HG03196 (cell line): ENCODE data around the gene FBXO33.

Experiments
- ATAC-seq: cut with Tn5 transposase; IDR thresholded peaks from one replicate; pipeline ENCODE4 v1.9.1; 2021; ENCODE audit not compliant: unreplicated experiment

FBXO33 gene

GRCh38 chr14:39432179-39432618, at the start of gene FBXO33:
FBXO33 (minus strand) TSS chr14:39432433; CDS start chr14:39432162, 271 bp downstream.
- ATAC-seq: peak; percentile 79

- peak; percentile 91 for ATAC-seq
These were observed 42.2 kb upstream of the FBXO33 start for GRCh38 chr14:39474416-39474911.

GRCh38 chr14:39472078-39472477, 39.8 kb upstream of the FBXO33 start:
- ATAC-seq: no peak

GRCh38 chr14:39469094-39469710, 37.0 kb upstream of the FBXO33 start:
- peak; percentile 95 for ATAC-seq

- no peak for ATAC-seq
These were observed 35.8 kb upstream of the FBXO33 start for GRCh38 chr14:39467889-39468524.

- ATAC-seq: no peak
These were observed 27.7 kb upstream of the FBXO33 start for GRCh38 chr14:39459795-39460478.

GRCh38 chr14:39456702-39457250, 24.5 kb upstream of the FBXO33 start:
- ATAC-seq: no peak

GRCh38 chr14:39454906-39455539, 22.8 kb upstream of the FBXO33 start:
- no peak for ATAC-seq

- ATAC-seq: no peak
These were observed 20.4 kb upstream of the FBXO33 start for GRCh38 chr14:39452680-39453079.

- peak; percentile 44 for ATAC-seq
These were observed 19.6 kb upstream of the FBXO33 start for GRCh38 chr14:39451811-39452210.

GRCh38 chr14:39447175-39447661, 15.0 kb upstream of the FBXO33 start:
- no peak for ATAC-seq

GRCh38 chr14:39446131-39446744, 14.0 kb upstream of the FBXO33 start:
- ATAC-seq: peak; percentile 46

- no peak for ATAC-seq
These were observed 10.1 kb upstream of the FBXO33 start for GRCh38 chr14:39442293-39442692.

GRCh38 chr14:39441805-39442204, 9.6 kb upstream of the FBXO33 start:
- ATAC-seq: no peak

GRCh38 chr14:39440975-39441374, 8.7 kb upstream of the FBXO33 start:
- ATAC-seq: no peak

GRCh38 chr14:39435241-39435640, 3.0 kb upstream of the FBXO33 start:
- no peak for ATAC-seq

GRCh38 chr14:39434401-39434800, 2.2 kb upstream of the FBXO33 start:
- no peak for ATAC-seq

GRCh38 chr14:39433452-39433813, 1.2 kb upstream of the FBXO33 start:
- ATAC-seq: no peak

GRCh38 chr14:39432619-39433451, 602 bp upstream of the FBXO33 start:
- ATAC-seq: peak; percentile 72
